ENCODE measurements around the gene TIMELESS. TPM values are rescaled to one million over a fixed set of nuclear protein-coding genes. Genes with fewer than 3 reads are reported as not detected.

TIMELESS gene
- total and polyA plus RNA-seq, 9 of the 15 experiments (the other 6 are each of a cell fraction or from before 2014, with no cell fraction given) = 11.9 to 59.2 (median 35.8) TPM

DNA sequence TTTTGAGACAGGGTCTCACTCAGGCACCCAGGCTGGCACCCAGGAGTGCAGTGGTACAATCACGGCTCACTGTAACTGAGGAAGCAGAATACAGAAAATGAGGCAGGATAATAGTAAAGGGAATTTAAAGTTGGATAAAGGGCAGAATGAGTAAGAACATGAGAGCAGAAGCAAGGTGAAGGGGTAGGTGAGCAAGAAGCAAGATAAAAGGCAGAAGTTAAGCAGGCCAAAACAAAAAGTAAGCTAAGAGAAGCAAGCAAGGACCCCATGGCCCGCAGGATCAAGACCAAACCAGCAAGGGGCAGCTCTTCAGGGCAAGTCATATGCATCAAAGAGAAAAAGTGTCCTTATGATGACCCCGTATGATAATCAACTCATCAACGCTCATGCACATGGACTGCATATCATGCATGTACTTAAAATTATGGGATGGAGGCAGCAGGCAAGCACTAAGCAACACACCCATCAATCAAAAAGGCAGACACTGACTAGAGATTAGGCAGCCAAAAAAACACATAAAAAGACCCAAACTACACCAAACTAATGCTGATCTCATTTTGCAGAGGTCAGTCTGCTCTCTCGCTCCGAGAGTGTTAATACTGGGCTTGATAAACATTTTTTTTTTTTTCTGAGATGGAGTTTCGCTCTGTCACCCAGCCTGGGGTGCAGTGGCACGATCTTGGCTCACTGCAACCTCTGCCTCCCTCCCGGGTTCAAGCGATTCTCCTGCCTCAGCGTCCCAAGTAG is 11.6 kb downstream of the TIMELESS start:
- peak overlapping the region; percentile 8; the same call in 1 of the 2 replicates for H3K4me3 ChIP-seq
- FAIRE-seq = peak; percentile 95
- no TSS peak for BruUV-seq (replicated peaks)
- no peak overlapping the region; the same call in 1 of the 2 replicates for H2AFZ ChIP-seq (ENCODE audit: low read depth, low read length)
- H3K4me2 ChIP-seq (ENCODE audit: insufficient read depth, low read length) = peak overlapping the region; percentile 74
- H3K9ac ChIP-seq (ENCODE audit: insufficient read depth in 1 of 2, low read depth in 2 of 2, low read length in 2 of 2) = peak overlapping the region; percentile 64 to 81; a peak in 3 of 4 replicates
- H3K27ac ChIP-seq (ENCODE audit: extremely low read depth, low read depth, low read length) = peak overlapping the region; percentile 85
- no peaks in the 10 kb centered on the region for H3K9me1 ChIP-seq (ENCODE audit: control insufficient read depth, insufficient read depth, low read length)
- ChIA-PET POLR2A (interaction anchor here (0.7 to 3.8 kb wide), 12 partner anchors 8 to 122 kb away, joined by 3 to 23 read pairs (median 6); partner anchors contain the start of genes CNPY2, STAT2 and TIMELESS), CTCF (ENCODE audit: low intra/inter-chr PET ratio) (no interaction called here)
- H3K27me3 ChIP-seq (ENCODE audit: control insufficient read depth in 2 of 2, insufficient read depth in 2 of 2, low read length in 2 of 2) = no peaks in the 10 kb centered on the region
- H3K9me3 ChIP-seq (replicated peaks; ENCODE audit: control insufficient read depth, insufficient read depth, low read depth, low read length) = no peaks in the 10 kb centered on the region
- peaks cover 18 to 24% of the 10 kb centered on the region in 2 experiments for H3K4me1 ChIP-seq (replicated peaks in 1 of 2; ENCODE audit: control insufficient read depth in 2 of 2, insufficient read depth in 2 of 2, low read length in 2 of 2)
- in situ Hi-C loops (cut with MboI) (no loop called here), intact Hi-C loops (cut with micrococcal nuclease) (no loop called here)
- peak; percentile 63 to 86 (median 74) for DNase-seq (ENCODE audit: extremely low read depth in 1 of 4, low spot score in 3 of 4)
- peaks cover 16% of the 10 kb centered on the region for H3K36me3 ChIP-seq (ENCODE audit: control insufficient read depth, insufficient read depth, low read length)
- no peaks in the 10 kb centered on the region for H4K20me1 ChIP-seq (replicated peaks; ENCODE audit: control insufficient read depth, insufficient read depth, low read length)
- peaks cover 69% of the 10 kb centered on the region for H3K79me2 ChIP-seq (ENCODE audit: control insufficient read depth, insufficient read depth, low read length)
- 8% methylated on average over 11 of the region's 11 CpGs for WGBS (ENCODE audit: insufficient coverage, low coverage, missing lambda C conversion rate)
- peak; percentile 91 for ATAC-seq
- TF ChIP-seq KAT7 (CRISPR knock-in tag; IDR thresholded peaks at IDR 0.05; ENCODE audit: borderline replicate concordance) (no peak), ZC3H11A (IDR thresholded peaks at IDR 0.05; ENCODE audit: low read depth, low read length) (no peak), PHTF2 (CRISPR knock-in tag; IDR thresholded peaks at IDR 0.05) (no peak), MAFG (tag; conservative IDR thresholded peaks at IDR 0.05) (peak; percentile 51; the same call in 1 of the 2 replicates), CREBBP (IDR thresholded peaks at IDR 0.05; ENCODE audit: low read depth, low read length) (no peak), ARID2 (IDR thresholded peaks at IDR 0.05) (no peak), NCOA4 (IDR thresholded peaks at IDR 0.05; ENCODE audit: partially characterized antibody) (no peak), CBX5 (IDR thresholded peaks at IDR 0.05; ENCODE audit: borderline replicate concordance, low read depth) (no peak), ZNF354B (CRISPR knock-in tag; IDR thresholded peaks at IDR 0.05) (no peak), CBX3 (IDR thresholded peaks at IDR 0.05; ENCODE audit: borderline replicate concordance in 1 of 2, low read length in 2 of 2) (peak in 1 of 2 experiments; percentile 57; a peak in 1 of 3 replicates), ELF1 (tag; IDR thresholded peaks at IDR 0.05) (0 out of 2 replicates have a peak, but pooled peaks have one; percentile 13), ZFX (CRISPR knock-in tag; IDR thresholded peaks at IDR 0.05) (0 out of 2 replicates have a peak, but pooled peaks have one; percentile 16), E2F3 (CRISPR knock-in tag; IDR thresholded peaks at IDR 0.05) (no peak), EWSR1 (IDR thresholded peaks at IDR 0.05; ENCODE audit: borderline replicate concordance, low read depth, partially characterized antibody) (no peak), ZNF76 (CRISPR knock-in tag; IDR thresholded peaks at IDR 0.05; ENCODE audit: borderline replicate concordance) (no peak), HDAC2 (IDR thresholded peaks at IDR 0.05) (peak; percentile 76), ZNF197 (CRISPR knock-in tag; IDR thresholded peaks at IDR 0.05; ENCODE audit: low read depth) (0 out of 2 replicates have a peak, but pooled peaks have one; percentile 10), PCBP2 (IDR thresholded peaks at IDR 0.05; ENCODE audit: low read depth, low read length, poor library complexity, severe bottlenecking) (no peak), U2AF2 (optimal IDR thresholded peaks at IDR 0.05; ENCODE audit: low read depth, low read length) (no peak)
- TF ChIP-seq, protein P1, sequence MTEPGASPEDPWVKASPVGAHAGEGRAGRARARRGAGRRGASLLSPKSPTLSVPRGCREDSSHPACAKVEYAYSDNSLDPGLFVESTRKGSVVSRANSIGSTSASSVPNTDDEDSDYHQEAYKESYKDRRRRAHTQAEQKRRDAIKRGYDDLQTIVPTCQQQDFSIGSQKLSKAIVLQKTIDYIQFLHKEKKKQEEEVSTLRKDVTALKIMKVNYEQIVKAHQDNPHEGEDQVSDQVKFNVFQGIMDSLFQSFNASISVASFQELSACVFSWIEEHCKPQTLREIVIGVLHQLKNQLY (CRISPR knock-in tag; conservative IDR thresholded peaks at IDR 0.05) = no peak
